Suprapubic skin (tissue), 4 donors: ENCODE measurements around the gene TEKTIP1. TPM values are rescaled to one million over a fixed set of nuclear protein-coding genes. Genes with fewer than 3 reads are reported as not detected.

Source experiments
- DNase-seq, 2 donors: peaks; one replicate each; pipeline ENCODE4 v3.0.0-alpha.2; 2019; ENCODE audit warnings: low spot score in 2 of 2
- H3K27ac ChIP-seq: fragments of 200-600 bp; sonication (generic); one replicate; pipeline ENCODE4 v1.5.1; 2019
- H3K27me3 ChIP-seq: fragments of 200-600 bp; sonication (generic); one replicate; pipeline ENCODE4 v1.5.1; 2019
- H3K36me3 ChIP-seq: fragments of 200-600 bp; sonication (generic); one replicate; pipeline ENCODE4 v1.5.1; 2019
- H3K4me1 ChIP-seq: fragments of 200-600 bp; sonication (generic); one replicate; pipeline ENCODE4 v1.5.1; 2019
- H3K4me3 ChIP-seq: fragments of 200-600 bp; sonication (generic); one replicate; pipeline ENCODE4 v1.5.1; 2019; ENCODE audit warnings: mild to moderate bottlenecking
- H3K9me3 ChIP-seq: fragments of 200-600 bp; sonication (generic); one replicate; pipeline ENCODE4 v1.5.1; 2019
- EP300 ChIP-seq: sonication (generic); formaldehyde crosslinking; IDR thresholded peaks from one replicate; pipeline ENCODE4 v1.6.1; 2017; ENCODE audit warnings: antibody characterized with exemption
- POLR2A ChIP-seq, 2 donors: fragments of 450-650 bp; IDR thresholded peaks; one replicate each; pipeline ENCODE4 v1.6.1; 2017; ENCODE audit warnings: antibody characterized with exemption in 2 of 2, mild to moderate bottlenecking in 2 of 2, moderate library complexity in 2 of 2
- POLR2AphosphoS5 ChIP-seq, 3 donors: sonication (generic); formaldehyde crosslinking; IDR thresholded peaks; one replicate each; pipeline ENCODE4 v1.6.1; 2017; ENCODE audit warnings: antibody characterized with exemption in 3 of 3
- WGBS: methylation state at CpG from one replicate; pipeline ENCODE4 v1.1.5; 2018; 5-methylcytosine and 5-hydroxymethylcytosine counted together
- total RNA-seq, 4 donors: library from RNA; depleted of rRNA; stranded (reverse); fragments of >200 nt; gene quantifications; one replicate each; pipeline ENCODE4 v1.1.0, GENCODE V29; 2016
- TF ChIP-seq, protein P1 (sequence below), 2 donors: fragments of 200-600 bp in 1 of 2; fragments of 450-650 bp in 1 of 2; sonication (generic) in 1 of 2; IDR thresholded peaks; one replicate each; pipeline ENCODE4 v1.5.1; 2016 to 2019; ENCODE audit warnings: antibody characterized with exemption in 2 of 2, mild to moderate bottlenecking in 1 of 2, moderate library complexity in 1 of 2

TEKTIP1 gene
- total RNA-seq, 4 donors from 2014 or later = 2.4 to 5.2 TPM; not detected in 2

DNA sequence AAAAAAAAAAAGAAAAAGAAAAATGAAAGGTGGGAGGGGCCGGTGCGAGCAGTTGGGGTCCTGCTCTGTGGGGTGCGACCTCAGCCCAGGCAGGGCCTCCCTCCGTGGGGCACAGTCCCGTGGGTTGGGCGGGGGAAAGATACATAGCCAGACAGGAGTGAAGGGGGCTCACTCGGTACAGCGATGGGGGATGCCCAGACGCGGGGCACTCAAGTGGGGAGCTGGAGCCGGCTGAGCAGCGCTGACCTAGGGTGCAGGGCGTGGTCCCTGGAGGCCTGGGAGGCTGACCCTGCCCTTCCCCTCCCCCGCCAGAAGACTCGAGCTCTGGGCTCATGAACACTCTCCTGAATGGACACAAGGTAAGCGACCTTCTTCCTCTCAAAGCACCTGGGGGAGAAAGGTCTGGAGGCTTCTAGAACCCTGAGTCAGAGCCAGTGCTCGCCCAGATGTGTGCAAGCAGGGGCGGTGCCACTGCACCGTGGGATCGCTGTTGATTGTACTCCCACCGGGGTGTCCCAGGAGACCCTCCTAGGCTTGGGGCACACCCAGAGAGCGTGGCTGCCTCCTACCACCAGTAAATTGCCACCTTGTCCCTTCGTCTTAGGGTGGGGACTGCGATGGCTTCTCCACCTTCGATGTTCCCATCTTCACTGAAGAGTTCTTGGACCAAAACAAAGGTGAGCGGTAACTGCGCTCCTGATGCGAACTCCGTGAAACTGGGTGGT is 37.1 kb downstream of the TEKTIP1 start:
- peak overlapping the region; percentile 40 for H3K4me3 ChIP-seq

DNA sequence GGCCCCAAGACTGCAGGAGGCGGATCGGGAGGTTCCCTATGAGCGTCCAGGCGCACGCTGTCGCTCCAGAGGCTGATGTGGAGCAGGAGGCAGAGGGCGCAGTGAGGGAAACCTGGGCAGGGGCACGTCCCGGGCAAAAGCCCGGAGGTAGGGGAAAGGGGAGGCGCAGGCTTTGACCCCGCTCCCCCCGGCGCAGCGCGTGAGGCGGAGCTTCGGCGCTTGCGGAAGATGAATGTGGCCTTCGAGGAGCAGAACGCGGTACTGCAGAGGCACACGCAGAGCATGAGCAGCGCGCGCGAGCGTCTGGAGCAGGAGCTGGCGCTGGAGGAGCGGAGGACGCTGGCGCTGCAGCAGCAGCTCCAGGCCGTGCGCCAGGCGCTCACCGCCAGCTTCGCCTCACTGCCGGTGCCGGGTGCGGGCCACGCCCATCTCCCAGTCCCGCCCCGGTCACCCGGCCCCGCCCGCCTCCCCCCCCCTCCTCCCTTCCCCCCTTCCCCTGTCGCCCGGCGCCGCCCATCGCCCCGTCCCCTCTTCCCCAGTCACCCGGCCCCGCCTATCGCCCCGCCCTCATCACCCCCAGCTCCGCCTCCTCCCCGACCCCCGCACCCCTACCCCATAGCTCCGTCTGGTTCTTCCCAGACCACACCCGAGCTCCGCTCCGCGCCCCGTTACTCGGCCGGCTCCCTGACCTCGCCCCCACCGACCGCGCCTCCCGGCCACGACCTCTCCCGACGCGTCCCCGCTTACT is 37.9 kb downstream of the TEKTIP1 start:
- TF ChIP-seq POLR2AphosphoS5 (IDR thresholded peaks at IDR 0.05) = no peak
- TF ChIP-seq POLR2A (IDR thresholded peaks at IDR 0.05) = no peak
- TF ChIP-seq, protein P1, sequence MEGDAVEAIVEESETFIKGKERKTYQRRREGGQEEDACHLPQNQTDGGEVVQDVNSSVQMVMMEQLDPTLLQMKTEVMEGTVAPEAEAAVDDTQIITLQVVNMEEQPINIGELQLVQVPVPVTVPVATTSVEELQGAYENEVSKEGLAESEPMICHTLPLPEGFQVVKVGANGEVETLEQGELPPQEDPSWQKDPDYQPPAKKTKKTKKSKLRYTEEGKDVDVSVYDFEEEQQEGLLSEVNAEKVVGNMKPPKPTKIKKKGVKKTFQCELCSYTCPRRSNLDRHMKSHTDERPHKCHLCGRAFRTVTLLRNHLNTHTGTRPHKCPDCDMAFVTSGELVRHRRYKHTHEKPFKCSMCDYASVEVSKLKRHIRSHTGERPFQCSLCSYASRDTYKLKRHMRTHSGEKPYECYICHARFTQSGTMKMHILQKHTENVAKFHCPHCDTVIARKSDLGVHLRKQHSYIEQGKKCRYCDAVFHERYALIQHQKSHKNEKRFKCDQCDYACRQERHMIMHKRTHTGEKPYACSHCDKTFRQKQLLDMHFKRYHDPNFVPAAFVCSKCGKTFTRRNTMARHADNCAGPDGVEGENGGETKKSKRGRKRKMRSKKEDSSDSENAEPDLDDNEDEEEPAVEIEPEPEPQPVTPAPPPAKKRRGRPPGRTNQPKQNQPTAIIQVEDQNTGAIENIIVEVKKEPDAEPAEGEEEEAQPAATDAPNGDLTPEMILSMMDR (IDR thresholded peaks at IDR 0.05) = no peak
- TF ChIP-seq EP300 = no peak
- Histone ChIP-seq H3K27me3 (no peaks in the 10 kb centered on the region), H3K4me3 (peak overlapping the region; percentile 40), H3K27ac (no peak overlapping the region), H3K9me3 (no peaks in the 10 kb centered on the region), H3K36me3 (peaks cover 4% of the 10 kb centered on the region), H3K4me1 (peaks cover 43% of the 10 kb centered on the region)
- peak in 1 of 2 donors; percentile 71 for DNase-seq
- 47% methylated on average over 60 of the region's 78 CpGs for WGBS

More for the DNA sequence above, 37.1 kb downstream of the TEKTIP1 start:
- 75% methylated on average over 28 of the region's 29 CpGs for WGBS
- H3K27ac ChIP-seq = no peak overlapping the region
- H3K9me3 ChIP-seq = no peaks in the 10 kb centered on the region
- H3K27me3 ChIP-seq = no peaks in the 10 kb centered on the region
- H3K36me3 ChIP-seq = peaks cover 4% of the 10 kb centered on the region
- peaks cover 48% of the 10 kb centered on the region for H3K4me1 ChIP-seq
- DNase-seq = no peak
- no peak for TF ChIP-seq POLR2AphosphoS5 (IDR thresholded peaks at IDR 0.05)
- TF ChIP-seq, protein P1 (IDR thresholded peaks at IDR 0.05) = no peak
- TF ChIP-seq POLR2A (IDR thresholded peaks at IDR 0.05) = no peak
- TF ChIP-seq EP300 = no peak

DNA sequence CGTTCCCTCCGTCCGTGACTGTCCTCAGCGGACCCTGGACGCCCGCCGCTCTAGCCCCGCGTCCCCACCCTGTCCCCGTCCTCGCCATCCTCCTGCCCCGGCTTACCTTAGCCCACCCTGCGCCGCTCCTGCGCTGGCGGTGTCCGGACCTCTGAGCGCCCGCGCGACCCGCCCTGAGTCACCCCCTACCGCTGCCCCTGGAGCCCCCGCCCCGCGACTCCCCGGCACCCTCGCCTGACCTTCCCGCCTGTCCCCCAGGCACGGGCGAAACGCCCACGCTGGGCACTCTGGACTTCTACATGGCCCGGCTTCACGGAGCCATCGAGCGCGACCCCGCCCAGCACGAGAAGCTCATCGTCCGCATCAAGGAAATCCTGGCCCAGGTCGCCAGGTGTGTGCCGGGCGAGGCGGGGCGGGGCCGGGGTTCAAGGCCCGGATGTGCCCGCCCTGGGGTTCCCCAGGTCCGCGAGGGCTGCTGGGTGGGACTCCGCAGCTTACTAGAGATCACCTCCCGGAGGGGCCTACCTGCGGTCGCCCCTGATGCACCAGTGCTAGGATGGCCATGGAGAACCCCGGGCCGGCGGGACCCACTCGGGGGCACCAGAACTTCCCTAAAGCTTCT is 38.9 kb downstream of the TEKTIP1 start:
- WGBS = 65% methylated on average over 40 of the region's 60 CpGs
- peaks cover 4% of the 10 kb centered on the region for H3K36me3 ChIP-seq
- no peaks in the 10 kb centered on the region for H3K27me3 ChIP-seq
- peaks cover 37% of the 10 kb centered on the region for H3K4me1 ChIP-seq
- H3K27ac ChIP-seq = no peak overlapping the region
- no peaks in the 10 kb centered on the region for H3K9me3 ChIP-seq
- H3K4me3 ChIP-seq = peak overlapping the region; percentile 40
- DNase-seq = peak in 1 of 2 donors; percentile 71
- TF ChIP-seq EP300 = no peak
- no peak for TF ChIP-seq POLR2A (IDR thresholded peaks at IDR 0.05)
- no peak for TF ChIP-seq POLR2AphosphoS5 (IDR thresholded peaks at IDR 0.05)
- TF ChIP-seq, protein P1 (IDR thresholded peaks at IDR 0.05) = no peak

DNA sequence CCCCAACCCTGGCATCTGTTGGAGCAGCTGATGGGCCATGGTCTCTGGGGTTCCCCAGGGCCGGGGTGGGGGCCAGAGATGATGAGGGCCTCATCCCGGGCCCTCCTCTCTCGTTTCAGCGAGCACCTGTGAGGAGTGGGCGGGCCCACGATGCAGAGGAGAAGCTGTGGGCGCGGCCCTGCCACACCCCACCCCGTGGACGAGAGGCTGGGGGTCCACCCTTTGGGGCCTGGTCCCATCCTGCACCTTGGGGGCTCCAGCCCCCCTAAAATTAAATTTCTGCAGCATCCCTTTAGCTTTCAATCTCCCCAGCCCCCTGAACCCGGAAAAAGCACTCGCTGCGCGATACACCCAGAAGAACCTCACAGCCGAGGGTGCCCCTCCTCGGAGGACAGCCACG is 39.4 kb downstream of the TEKTIP1 start:
- no peak for TF ChIP-seq EP300
- TF ChIP-seq, protein P1 (IDR thresholded peaks at IDR 0.05) = no peak
- TF ChIP-seq POLR2AphosphoS5 (IDR thresholded peaks at IDR 0.05) = no peak
- TF ChIP-seq POLR2A (IDR thresholded peaks at IDR 0.05) = no peak
- no peaks in the 10 kb centered on the region for H3K9me3 ChIP-seq
- H3K4me1 ChIP-seq = peaks cover 35% of the 10 kb centered on the region
- H3K27me3 ChIP-seq = peaks cover under 1% of the 10 kb centered on the region
- H3K27ac ChIP-seq = no peak overlapping the region
- no peak overlapping the region for H3K4me3 ChIP-seq
- H3K36me3 ChIP-seq = peaks cover 4% of the 10 kb centered on the region
- WGBS = 80% methylated on average over 1 of the region's 17 CpGs
- DNase-seq = no peak
